GF-D8 (cell line): ENCODE results near the gene GAS7.

Source experiments
- DNase-seq: peaks from one replicate; lab custom pipeline; 2025; lab: John Stamatoyannopoulos, UW

GAS7 gene

DNA sequence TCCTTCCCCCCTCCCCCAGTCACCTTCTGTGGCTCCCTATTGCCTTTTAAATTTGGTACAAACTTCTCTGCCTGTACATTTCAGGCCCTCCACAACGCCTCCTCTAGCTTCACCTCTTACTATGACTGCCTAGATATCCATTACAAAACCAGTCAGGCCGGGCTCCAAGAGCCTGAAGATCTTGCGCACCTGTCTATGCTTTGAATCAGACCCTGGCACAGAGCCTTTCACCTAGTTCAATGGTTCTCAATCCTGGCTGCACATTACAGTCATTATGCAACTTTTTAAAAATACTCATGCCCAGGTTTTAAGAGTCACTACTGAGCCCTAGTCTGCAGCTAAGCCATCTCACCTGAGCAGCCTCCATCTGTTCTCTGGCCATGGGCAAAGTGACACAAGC lies 1.6 kb upstream of the GAS7 start:
- no peak for DNase-seq

DNA sequence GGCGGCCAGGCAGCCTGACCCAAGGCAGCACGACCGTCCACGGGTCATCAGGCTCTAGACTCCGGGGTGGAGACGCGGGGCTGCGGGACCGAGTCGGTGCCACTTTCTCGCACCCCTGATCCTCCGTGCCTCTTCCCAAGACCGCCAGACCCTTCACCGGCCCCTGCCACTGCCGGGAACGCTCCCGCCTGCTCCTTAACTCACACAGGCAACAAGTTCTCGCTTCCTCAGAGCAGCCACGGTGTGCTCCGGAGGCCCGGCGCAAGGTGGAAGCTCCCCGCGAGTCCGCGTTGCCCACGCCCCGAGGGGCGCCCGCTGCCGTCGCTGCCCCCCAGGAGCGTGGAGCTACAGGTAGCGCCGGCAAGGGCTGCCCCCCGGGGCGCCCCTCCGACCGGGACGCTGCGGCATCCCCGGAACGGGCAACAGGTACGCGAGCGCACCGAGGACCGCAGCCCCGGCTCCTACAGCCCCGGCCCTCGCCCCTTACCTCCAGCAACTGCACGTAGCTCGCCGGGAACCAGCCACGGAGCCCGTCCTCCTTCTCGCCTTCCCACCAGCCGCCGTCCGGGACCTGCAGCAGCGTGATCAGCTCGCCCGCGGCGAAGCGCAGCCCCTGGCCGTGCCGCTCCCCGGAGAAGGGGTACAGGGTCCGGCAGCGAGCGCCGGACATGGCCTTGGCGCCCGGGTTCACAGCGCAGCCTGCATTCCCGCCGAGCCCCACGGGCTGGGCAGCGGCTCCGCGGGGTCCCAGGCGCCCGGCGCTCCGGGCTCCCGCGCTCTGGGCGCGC lies 491 bp downstream of the GAS7 start:
- DNase-seq = no peak

GRCh38 chr17:10197362-10197720 lies 1.1 kb downstream of the GAS7 start:
- DNase-seq = no peak

DNA sequence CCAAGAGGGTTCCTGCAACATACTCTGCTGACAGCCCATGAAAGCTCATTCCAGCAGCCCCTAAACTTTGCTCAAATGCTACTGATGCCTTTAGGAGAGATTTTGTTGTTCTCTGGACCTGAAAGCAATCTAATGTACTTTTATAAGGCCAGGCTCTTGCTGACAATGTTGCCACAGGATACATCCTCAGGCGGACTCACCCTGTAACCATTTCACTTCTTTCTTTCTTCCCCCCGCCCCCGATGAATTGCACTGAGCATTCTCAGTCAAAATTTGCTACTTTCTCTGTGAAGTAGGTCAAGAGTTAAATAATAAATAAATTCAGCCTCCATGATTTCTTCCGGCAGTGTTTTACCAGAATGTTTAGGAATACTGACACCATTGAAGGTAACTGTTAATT lies 1.5 kb downstream of the GAS7 start:
- DNase-seq = no peak

GRCh38 chr17:10196384-10196895 lies 2.0 kb downstream of the GAS7 start:
- no peak for DNase-seq

GRCh38 chr17:10195090-10195805 lies 3.2 kb downstream of the GAS7 start:
- no peak for DNase-seq

GRCh38 chr17:10193632-10194031 lies 4.8 kb downstream of the GAS7 start:
- DNase-seq = no peak

- no peak for DNase-seq
Measured at GRCh38 chr17:10192972-10193371, 5.4 kb downstream of the GAS7 start.

DNA sequence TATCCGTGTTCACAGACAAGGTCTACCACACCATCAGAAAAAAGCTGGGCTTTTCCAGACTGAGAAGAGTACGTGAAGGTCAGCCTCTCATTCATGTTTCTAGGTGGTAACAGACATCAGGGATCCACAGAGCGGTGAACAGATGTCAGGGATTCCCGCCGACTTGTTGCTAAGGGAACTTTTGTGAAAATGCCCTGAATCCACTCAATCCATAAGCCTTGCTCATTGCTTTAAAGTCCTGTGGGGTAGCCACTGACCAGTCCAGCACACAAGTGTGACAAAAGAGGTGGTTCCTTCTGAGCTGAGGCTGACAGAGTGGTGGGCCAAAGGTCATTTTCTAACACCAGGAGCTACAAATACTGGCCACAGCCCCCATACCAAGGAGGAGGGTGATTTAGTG lies 5.9 kb downstream of the GAS7 start:
- DNase-seq = no peak

DNA sequence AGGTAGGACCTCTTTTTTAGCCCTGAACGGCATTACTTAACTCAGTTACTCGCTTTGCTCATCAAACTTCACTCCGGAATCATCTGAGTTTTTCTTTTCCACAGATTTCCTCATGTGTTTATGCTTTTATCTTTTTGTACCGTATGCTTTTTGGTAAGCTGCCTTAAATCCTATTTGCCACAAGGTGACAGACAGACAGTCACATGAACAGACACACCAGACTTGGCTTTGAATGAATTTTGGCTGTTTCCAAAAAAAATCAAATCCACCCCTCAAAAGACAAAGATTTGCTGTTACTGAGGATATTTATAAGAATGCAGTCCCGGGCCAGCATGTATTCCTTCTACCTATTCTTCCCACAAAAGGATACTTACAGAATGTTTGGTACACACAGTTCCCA lies 10.9 kb downstream of the GAS7 start:
- no peak for DNase-seq

DNA sequence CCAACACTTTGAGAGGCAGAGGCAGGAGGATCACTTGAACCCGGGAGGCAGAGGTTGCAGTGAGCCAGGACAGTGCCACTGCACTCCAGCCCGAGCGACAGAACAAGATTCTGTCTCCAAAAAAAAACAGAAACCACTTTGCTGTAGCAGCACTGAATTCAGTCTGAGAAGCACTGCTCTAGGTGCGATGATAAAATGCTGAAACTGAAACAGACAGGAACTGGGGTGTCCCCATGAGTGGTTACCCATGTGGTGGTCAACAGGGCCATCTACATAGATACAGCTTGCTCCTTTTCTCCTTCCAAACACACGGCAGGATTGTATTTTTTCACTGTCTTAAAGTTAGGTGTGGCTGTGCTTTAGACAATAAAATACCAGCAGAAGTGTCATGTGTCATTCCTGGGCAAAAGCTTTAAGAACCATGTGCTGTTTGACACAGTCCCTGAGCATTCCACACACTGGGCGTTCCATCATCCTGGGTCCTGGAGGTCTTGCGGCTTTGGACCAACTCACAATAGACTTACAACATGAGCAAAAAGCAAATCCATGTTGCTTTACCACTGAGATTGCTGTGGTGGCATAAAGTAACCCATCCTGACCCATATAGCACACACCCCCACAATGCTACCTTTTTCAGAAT lies 11.5 kb downstream of the GAS7 start:
- DNase-seq = no peak

DNA sequence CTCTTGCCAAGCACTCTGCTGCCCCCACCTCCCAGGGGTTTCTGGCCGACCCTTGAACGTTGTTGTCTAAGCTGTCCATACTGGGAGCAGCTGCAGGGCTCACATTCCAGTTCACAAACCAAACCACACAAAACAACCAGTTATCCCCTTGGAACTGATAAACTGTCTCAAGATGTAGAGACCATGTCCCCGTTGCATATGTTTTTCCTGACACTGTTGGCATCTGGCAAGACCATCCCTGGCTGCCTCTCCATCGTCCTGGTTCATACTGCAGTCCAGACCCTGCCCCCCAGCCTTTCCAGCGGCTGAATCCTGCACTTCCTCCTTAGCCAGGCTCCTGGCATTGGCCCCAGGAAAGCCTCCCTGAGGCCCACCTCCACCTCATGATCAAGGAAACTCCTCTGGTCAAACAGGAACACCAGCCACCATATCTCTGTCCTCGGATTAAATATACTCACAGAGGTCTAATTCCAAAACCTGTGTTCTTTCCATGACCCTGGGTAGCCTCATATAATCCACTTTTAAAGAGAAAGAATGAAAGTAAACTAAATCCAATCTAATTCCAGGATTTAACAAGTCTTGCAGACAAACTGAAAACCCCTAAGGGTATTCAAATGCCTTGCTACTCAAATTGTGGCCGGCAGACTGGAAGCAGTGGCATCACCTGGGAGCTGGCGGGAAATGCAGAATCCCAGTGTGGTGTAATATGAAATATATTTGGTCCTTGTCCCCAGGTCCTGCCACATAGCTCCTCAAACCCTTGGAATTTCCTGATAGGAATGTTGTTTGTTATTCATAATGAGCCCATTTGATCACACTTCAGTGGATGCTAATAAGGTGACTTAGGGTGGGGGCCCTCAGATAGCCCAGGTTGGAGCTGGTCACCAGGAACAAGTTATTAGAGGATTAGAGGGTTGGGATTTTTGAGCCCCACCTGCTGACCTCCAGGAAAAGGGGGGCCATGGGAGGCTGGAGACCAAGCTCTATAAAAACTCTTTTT lies 14.2 kb downstream of the GAS7 start:
- no peak for DNase-seq

DNA sequence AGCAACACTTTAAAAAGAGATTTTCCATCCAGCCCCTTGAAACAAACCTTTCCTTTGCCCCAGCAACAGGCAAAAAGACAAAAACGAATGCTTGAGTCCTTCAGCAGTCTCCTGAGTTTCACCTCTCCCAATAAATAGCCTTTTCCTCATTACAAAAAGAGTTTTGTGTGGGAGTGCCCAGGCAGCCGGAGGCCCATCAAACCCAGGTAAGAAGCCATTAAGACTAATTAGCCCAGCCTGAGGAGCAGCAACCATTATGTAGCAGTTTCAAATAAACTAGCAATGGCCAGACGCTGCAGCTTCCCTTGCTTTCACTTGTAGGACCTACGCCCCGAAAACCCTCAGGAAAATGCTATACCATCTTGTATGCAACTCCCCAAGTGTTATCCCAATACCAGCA lies 15.6 kb downstream of the GAS7 start:
- no peak for DNase-seq

DNA sequence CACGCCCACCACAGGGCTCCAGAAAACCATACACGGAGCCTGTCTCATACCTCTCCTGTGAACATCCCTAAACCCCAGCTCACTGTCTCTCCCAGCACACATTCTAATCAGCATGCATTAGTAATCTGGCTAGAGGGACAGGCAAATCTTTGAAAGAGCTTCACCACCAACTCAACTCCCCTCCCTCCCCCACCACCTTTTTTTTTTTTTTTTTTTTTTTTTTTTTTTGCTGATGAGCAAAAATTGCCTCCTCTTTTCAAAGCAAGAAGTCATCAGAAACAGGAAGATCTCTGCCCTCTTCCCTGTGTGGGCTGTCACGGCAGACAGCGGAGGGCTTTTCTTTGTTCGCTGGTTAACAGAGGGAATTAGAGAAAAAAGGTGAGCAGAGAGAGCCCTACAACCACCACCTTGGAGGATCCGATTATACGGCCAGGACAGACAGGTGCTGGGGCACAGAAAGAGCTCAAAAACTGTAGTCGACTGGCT lies 19.9 kb downstream of the GAS7 start:
- no peak for DNase-seq

GRCh38 chr17:10177913-10178505 lies 20.4 kb downstream of the GAS7 start:
- no peak for DNase-seq

DNA sequence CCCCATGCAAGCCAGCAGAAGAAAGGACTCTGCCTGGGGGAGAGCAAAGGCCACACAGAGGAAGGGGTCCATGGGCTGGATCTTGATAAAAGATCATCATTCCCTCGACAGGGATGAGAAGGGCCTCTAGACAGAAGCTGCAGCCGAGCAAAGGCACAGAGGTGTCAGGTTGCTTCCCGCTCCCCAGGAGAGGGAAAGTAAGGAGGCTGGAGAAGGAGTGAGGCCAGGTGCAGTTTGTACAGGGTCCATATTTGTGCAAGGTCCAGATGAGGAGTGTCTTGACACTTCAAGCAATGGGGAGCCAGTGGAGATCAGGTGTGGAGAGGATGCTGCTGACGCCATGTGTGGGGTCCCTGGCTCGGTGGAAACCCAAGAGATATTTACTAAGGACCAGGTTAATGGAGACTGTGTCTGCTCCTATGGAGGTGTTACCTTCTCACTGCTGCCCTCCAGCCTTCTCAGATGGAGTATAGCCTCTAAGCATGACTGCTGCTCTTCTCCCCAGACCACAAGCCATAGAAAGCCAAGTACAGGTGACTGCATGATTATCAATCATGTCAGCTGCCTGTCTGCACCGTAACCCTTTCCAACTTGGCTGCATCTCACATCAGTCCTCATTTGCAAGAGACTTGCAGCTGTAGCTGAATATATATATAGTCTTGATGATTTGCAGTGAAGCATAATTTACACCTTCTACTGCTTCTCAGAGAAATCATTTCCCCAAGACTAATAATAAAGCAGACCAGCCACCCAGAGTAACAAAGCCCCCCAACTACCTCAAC lies 21.1 kb downstream of the GAS7 start:
- no peak for DNase-seq

- no peak for DNase-seq
Measured at GRCh38 chr17:10173913-10174312, 24.5 kb downstream of the GAS7 start.

- no peak for DNase-seq
Measured at GRCh38 chr17:10172778-10173177, 25.6 kb downstream of the GAS7 start.

GRCh38 chr17:10172241-10172741 lies 26.1 kb downstream of the GAS7 start:
- peak; percentile 89 for DNase-seq

DNA sequence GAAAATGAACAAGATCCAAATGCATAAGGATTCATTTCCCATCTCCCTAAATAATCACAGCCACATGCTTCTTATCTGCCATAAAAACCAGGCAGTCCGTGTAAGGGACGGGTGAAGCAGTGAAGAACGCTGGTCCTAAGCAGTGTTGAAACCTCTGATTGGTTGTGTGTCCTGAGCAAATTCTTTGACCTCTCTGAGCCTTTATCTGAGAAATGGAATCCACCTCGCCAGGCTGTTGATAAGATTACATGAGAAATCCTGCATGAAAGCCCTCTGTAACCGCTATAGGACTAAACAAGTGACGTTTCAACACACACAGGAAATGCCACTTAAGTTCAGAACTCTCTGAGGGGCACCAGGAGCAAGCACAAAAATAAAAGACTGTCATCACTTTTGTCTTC lies 26.8 kb downstream of the GAS7 start:
- peak; percentile 35 for DNase-seq
